MM.1S (cell line): Measurements from ENCODE around the gene SPIB.

Source experiments
- DNase-seq: peaks from one replicate; pipeline ENCODE4 v3.0.0-alpha.2; 2015
- H2AFZ ChIP-seq: fragments of 300-600 bp; sonication (generic); 2 replicates; pipeline ENCODE4 v1.6.0; 2016; ENCODE audit warnings: antibody characterized with exemption, low read length
- H3F3A ChIP-seq: fragments of 300-600 bp; sonication (generic); 2 replicates; pipeline ENCODE4 v1.6.1; 2016; ENCODE audit warnings: mild to moderate bottlenecking, antibody characterized with exemption, low read length, moderate library complexity, mixed read lengths; ENCODE audit not compliant: insufficient read depth
- H3K27ac ChIP-seq: fragments of 300-600 bp; sonication (generic); 2 replicates; pipeline ENCODE4 v1.5.1; 2016; ENCODE audit warnings: mild to moderate bottlenecking, low read length
- H3K27me3 ChIP-seq: fragments of 300-600 bp; sonication (generic); replicated peaks from 2 replicates; pipeline ENCODE4 v1.6.0; 2016; ENCODE audit warnings: low read length; ENCODE audit not compliant: insufficient read depth
- H3K36me3 ChIP-seq: fragments of 300-600 bp; sonication (generic); replicated peaks from 2 replicates; pipeline ENCODE4 v1.6.1; 2016; ENCODE audit warnings: mild to moderate bottlenecking, low read length, mixed read lengths; ENCODE audit not compliant: insufficient read depth
- H3K4me1 ChIP-seq: fragments of 300-600 bp; sonication (generic); 2 replicates; pipeline ENCODE4 v1.6.1; 2016; ENCODE audit warnings: low read length, mixed read lengths
- H3K4me2 ChIP-seq: fragments of 300-600 bp; sonication (generic); 2 replicates; pipeline ENCODE4 v1.6.0; 2016; ENCODE audit warnings: low read depth, low read length
- H3K4me3 ChIP-seq: fragments of 300-600 bp; sonication (generic); 2 replicates; pipeline ENCODE4 v1.5.1; 2016; ENCODE audit warnings: low read length, mixed read lengths
- H3K79me2 ChIP-seq: fragments of 300-600 bp; sonication (generic); 2 replicates; pipeline ENCODE4 v1.6.1; 2016; ENCODE audit warnings: mixed run types, low read length, mixed read lengths
- H3K9ac ChIP-seq: fragments of 300-600 bp; sonication (generic); 2 replicates; pipeline ENCODE4 v1.6.1; 2016; ENCODE audit warnings: low read length, mixed read lengths
- H3K9me2 ChIP-seq: fragments of 300-600 bp; sonication (generic); replicated peaks from 2 replicates; pipeline ENCODE4 v1.6.1; 2016; ENCODE audit warnings: mild to moderate bottlenecking, low read length, mixed read lengths; ENCODE audit not compliant: insufficient read depth
- H3K9me3 ChIP-seq: fragments of 300-600 bp; sonication (generic); replicated peaks from 2 replicates; pipeline ENCODE4 v1.6.1; 2016; ENCODE audit warnings: mild to moderate bottlenecking, low read length, mixed read lengths; ENCODE audit not compliant: insufficient read depth
- H4K20me1 ChIP-seq: fragments of 300-600 bp; sonication (generic); 2 replicates; pipeline ENCODE4 v1.6.1; 2016; ENCODE audit warnings: mild to moderate bottlenecking, low read length, moderate library complexity, mixed read lengths; ENCODE audit not compliant: insufficient read depth
- EZH2 ChIP-seq: fragments of 300-600 bp; sonication (generic); optimal IDR thresholded peaks from 2 replicates; pipeline ENCODE3; 2017; ENCODE audit warnings: low read depth, mild to moderate bottlenecking, antibody characterized with exemption, low read length, mixed read lengths
- EZH2phosphoT487 ChIP-seq: fragments of 300-600 bp; sonication (generic); IDR thresholded peaks from 2 replicates; pipeline ENCODE4 v1.6.1; 2018; ENCODE audit warnings: antibody characterized with exemption, low read length
- TF ChIP-seq, protein P1 (sequence below): fragments of 300-600 bp; sonication (generic); IDR thresholded peaks from 2 replicates; pipeline ENCODE4 v1.5.1; 2016; ENCODE audit warnings: antibody characterized with exemption, low read length, mixed read lengths

Gene SPIB

DNA sequence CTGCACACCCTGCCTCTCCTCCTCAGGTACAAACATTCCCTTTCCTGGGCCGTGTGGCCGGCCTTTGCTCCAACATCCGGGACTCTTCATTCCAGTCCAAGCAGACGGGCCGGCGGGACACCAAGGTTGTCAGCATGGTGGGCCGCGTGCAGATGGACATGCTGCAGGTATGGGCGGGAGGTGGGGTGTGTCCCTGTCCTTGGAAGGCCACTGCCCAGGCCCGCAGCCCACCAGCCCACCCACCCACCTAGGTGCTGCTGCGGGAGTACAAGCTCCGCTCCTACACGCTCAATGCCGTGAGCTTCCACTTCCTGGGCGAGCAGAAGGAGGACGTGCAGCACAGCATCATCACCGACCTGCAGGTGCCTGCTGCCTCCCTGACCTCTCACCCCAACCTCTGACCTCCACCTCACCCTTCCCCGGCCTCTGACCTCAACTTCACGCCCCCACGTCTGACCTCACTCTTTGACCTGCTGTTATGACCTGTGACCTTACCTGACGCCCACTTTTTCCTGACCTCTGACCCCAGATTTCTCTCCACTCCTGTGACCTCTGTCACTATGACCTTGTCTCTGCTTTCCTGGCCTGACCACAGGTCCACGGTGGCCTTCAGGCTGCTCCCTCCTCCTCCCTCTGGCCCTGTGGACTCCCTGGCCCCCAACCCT, 12.4 kb upstream of the SPIB start:
- Histone ChIP-seq H3K4me3 (no peak overlapping the region), H4K20me1 (no peaks in the 10 kb centered on the region), H3K27ac (no peak overlapping the region), H3K9ac (no peak overlapping the region), H3K9me3 (no peaks in the 10 kb centered on the region), H3K4me2 (no peak overlapping the region), H3K36me3 (no peaks in the 10 kb centered on the region), H2AFZ (no peak overlapping the region), H3K27me3 (no peaks in the 10 kb centered on the region), H3F3A (no peaks in the 10 kb centered on the region), H3K4me1 (no peaks in the 10 kb centered on the region), H3K9me2 (no peaks in the 10 kb centered on the region), H3K79me2 (no peaks in the 10 kb centered on the region)
- TF ChIP-seq, protein P1, sequence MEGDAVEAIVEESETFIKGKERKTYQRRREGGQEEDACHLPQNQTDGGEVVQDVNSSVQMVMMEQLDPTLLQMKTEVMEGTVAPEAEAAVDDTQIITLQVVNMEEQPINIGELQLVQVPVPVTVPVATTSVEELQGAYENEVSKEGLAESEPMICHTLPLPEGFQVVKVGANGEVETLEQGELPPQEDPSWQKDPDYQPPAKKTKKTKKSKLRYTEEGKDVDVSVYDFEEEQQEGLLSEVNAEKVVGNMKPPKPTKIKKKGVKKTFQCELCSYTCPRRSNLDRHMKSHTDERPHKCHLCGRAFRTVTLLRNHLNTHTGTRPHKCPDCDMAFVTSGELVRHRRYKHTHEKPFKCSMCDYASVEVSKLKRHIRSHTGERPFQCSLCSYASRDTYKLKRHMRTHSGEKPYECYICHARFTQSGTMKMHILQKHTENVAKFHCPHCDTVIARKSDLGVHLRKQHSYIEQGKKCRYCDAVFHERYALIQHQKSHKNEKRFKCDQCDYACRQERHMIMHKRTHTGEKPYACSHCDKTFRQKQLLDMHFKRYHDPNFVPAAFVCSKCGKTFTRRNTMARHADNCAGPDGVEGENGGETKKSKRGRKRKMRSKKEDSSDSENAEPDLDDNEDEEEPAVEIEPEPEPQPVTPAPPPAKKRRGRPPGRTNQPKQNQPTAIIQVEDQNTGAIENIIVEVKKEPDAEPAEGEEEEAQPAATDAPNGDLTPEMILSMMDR = no peak
- TF ChIP-seq EZH2 (no peak), EZH2phosphoT487 (no peak)
- no peak for DNase-seq

DNA sequence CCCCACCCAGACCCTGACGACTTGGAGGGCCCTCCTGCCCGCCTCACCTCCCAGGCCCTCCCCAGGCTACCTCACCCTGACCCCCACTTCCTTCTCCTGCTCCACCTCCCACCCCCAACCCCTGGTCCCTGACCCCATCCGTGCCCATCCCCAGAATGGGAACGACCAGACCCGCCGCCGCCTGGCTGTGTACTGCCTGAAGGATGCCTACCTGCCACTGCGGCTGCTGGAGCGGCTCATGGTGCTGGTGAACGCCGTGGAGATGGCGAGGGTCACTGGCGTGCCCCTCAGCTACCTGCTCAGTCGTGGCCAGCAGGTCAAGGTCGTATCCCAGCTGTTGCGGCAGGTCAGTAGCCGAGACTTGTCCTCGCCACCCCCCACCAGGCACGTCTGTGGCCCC, 11.9 kb upstream of the SPIB start:
- TF ChIP-seq EZH2phosphoT487 (no peak), EZH2 (no peak)
- TF ChIP-seq, protein P1 = no peak
- Histone ChIP-seq H3K4me3 (no peak overlapping the region), H3K9me3 (no peaks in the 10 kb centered on the region), H3K4me1 (no peaks in the 10 kb centered on the region), H3K27ac (no peak overlapping the region), H3K4me2 (no peak overlapping the region), H4K20me1 (no peaks in the 10 kb centered on the region), H3K9me2 (no peaks in the 10 kb centered on the region), H3K36me3 (no peaks in the 10 kb centered on the region), H3F3A (no peaks in the 10 kb centered on the region), H3K9ac (no peak overlapping the region), H2AFZ (no peak overlapping the region), H3K27me3 (no peaks in the 10 kb centered on the region), H3K79me2 (no peaks in the 10 kb centered on the region)
- DNase-seq = no peak

DNA sequence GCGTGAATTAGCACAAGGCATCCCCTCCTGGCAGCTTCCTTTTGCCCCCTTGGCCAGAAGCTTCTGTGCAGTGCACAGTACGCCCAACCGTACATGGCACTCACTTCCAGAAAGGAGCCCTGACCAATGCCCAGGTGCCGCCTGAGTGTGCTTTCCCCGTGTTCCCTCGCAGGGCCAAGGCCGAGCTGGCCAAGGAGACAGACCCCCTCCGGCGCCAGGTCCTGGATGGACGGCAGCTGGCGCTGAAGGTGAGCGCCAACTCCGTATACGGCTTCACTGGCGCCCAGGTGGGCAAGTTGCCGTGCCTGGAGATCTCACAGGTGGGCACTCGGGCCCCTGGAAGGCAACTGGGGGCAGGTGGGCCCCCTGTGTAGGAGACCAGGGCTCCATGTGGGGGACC, 9.4 kb upstream of the SPIB start:
- Histone ChIP-seq H3K27ac (no peak overlapping the region), H3K9ac (no peak overlapping the region), H2AFZ (no peak overlapping the region), H3K36me3 (no peaks in the 10 kb centered on the region), H3K4me3 (no peak overlapping the region), H3K9me2 (no peaks in the 10 kb centered on the region), H3K27me3 (no peaks in the 10 kb centered on the region), H3F3A (no peaks in the 10 kb centered on the region; the same call in 1 of the 2 replicates), H3K4me1 (no peaks in the 10 kb centered on the region), H3K79me2 (no peaks in the 10 kb centered on the region), H4K20me1 (no peaks in the 10 kb centered on the region), H3K4me2 (no peak overlapping the region), H3K9me3 (no peaks in the 10 kb centered on the region)
- TF ChIP-seq, protein P1 = no peak
- TF ChIP-seq EZH2phosphoT487 (no peak), EZH2 (no peak)
- no peak for DNase-seq
